Activated T-cell treated with anti-CD3 and anti-CD28 coated beads for 48 hours (primary cell): ENCODE data around the gene GBF1.

Experiments
- DNase-seq: peaks from one replicate; pipeline ENCODE4 v3.0.0-alpha.2; 2020; ENCODE audit warnings: low read depth

GBF1 gene

DNA sequence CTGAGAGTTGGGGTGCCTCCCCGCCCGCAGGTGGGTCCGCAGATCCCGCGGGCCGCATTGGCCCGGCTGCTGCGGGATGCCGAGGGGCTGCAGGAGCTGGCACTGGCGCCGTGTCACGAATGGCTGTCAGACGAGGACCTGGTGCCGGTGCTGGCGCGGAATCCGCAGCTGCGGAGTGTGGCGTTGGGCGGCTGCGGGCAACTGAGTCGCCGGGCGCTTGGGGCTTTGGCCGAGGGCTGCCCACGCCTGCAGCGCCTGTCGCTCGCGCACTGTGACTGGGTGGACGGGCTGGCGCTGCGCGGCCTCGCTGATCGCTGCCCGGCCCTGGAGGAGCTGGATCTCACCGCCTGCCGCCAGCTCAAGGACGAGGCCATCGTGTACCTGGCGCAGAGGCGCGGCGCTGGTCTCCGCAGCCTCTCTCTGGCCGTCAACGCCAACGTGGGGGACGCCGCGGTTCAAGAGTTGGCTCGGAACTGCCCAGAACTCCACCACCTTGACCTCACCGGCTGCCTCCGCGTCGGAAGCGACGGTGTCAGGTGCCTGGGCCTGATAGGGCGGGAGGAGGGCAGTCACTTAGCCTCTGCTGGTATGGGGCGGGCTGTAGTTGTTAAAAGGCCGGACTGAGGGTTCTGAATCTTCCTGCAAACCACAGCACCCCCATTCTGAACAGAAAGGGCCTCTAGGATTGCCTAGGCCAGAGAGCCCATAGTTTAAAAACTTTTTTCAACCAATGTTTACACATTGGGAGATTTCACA is 176.6 kb downstream of the GBF1 start:
- no peak for DNase-seq

DNA sequence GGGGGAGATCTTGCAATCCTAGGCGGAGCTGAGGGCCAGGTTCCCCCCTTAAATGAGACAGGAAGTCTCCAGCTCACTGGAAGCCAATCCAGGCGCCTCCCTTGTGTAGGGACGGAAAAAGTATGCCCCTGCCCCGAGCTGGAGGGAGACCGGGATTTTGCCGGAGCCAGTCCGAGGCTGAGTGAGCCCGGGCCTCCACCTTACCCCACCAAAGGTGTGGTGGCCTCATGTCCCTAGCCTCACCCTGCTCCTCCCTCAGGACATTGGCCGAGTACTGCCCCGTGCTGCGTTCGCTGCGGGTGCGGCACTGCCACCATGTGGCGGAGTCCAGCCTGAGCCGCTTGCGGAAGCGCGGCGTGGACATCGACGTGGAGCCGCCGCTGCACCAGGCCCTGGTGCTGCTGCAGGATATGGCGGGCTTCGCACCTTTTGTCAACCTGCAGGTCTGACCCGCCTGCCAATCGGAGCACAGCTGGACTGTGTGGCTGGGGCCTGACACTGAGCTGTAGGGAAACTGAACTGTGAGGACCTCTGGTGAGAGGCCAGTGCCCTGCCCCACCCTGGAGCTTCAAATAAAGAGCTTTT is 177.3 kb downstream of the GBF1 start:
- DNase-seq, result no peak

DNA sequence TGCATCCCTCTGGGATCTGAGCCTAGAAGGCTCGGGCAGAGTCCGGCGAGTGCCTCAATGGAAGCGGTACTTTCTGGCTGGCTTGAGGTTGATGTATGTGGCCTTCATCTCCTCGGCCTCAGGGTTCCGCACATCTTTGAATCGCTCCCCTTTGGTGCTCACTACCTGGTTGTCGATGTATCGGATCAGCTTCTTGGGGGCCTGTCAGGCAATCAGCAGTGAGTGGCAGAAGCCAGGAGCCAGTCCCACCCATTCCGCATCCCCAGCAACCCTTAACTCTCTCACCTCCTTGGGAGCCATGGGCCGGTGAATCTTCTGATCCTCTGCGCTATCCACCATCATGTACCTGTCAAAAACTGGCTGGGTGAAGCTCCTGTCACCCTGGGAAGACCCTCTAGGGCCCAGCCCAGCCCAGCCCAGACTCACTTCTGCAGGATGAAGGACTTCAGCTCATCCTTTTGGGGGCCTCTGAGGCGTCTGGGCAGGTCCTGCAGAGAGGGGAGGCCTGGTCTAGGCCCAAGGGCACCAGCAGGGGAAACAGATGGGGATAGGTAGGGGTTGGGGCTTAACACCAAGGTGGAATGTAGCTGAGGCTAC is 178.1 kb downstream of the GBF1 start:
- DNase-seq, result no peak

GRCh38 chr10:102424145-102424544 is 178.8 kb downstream of the GBF1 start:
- no peak for DNase-seq

GRCh38 chr10:102424916-102425315 is 179.6 kb downstream of the GBF1 start:
- DNase-seq, result no peak

DNA sequence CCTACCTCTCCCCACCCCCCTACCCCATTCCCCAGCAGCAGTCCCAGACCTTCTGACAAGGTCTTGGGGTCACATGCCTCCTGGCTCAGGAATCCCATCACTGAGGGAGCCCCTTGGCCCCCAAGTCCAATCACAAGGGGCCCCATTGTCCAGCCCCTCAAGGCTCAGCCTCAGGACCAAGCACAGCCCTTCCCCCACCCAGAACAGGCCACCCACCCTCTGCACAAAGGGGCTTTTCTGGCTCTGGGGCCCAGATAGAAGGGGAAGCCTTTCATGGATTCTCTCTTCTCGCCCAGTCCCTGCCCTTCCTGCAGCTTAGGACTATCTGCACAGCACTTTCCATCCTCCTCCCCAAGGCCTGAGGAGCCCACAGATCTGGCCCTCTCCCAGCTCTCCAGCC is 180.1 kb downstream of the GBF1 start:
- DNase-seq, result no peak

DNA sequence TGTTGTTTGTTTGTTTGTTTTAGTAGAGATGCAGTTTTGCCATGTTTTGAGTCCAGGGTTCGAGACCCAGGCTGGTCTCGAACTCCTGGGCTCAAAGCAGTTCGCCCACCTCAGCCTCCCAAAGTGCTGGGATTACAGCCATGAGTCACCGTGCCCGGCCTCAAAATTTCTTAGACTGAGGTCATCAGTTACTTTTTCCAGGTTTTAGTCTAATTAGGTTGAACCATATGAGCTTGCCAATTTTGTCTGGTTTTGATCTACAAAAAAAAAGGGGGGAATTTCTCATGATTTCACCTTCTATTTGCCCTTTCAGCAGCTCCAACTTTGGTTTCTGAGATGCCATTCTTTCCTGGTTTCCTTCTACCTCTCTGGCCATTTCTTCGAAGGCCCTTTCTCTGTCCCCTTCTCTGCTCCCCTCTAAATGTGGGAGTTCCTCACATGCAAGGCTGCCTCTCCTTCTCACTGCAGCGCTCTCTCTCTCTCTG is 181.5 kb downstream of the GBF1 start:
- no peak for DNase-seq

DNA sequence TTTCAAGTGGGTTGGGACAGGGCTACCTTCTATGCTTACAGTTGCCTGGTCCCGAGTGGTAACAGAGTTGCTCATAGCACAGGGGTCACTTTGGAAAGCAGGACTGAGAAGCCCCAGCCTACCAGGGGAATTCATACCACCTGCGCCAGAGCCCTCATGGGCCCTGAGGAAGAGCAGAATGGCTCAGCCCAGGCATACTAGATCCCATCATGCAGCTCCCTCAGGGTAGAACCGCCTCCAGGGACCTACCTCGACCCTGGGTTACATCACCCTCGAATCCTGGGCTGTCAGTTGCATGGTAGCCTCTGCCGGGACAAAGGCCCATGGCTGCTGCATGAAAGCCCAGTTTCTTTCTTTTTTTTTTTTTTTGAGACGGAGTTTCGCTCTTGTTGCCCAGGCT is 184.1 kb downstream of the GBF1 start:
- DNase-seq, result no peak

DNA sequence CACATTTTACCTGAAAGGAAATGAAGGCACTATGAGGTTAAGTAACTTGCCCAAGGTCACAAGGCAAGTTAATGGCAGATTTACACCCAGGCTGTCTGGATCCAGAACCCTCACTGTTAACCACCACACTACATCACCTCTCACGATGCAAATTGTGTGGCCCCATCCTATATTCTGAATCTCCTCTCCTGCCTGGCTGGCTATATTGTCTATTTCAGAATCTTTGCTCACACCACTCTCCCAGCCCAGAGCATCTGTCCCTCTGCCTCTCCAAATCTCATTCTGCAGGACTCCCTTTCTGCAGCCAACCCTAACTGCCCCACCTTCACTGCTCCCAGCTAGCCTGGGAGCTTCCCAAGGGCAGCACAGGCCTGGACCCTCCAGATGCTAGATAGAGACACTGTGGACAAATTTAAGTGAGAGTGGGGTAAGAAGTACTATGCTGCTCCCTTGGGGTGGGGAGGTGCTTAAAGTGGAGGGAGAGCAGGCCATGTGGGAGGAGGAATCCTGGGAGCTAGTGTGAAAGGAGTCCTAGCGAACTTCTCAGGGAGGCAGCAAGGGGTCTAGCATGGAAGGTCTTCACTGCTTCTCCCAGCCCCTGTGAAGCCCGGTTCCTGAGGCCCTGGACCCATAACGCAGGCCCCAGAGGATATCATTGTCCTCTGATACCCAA is 186.3 kb downstream of the GBF1 start:
- no peak for DNase-seq
